Liver (tissue), 3 donors: ENCODE measurements around the gene FAM83E.

Source experiments
- ATF3 ChIP-seq: IDR thresholded peaks from 2 replicates; pipeline ENCODE4 v1.6.1; 2016; ENCODE audit warnings: antibody characterized with exemption
- CTCF ChIP-seq: fragments of 150-350 bp; IDR thresholded peaks from 2 replicates; pipeline ENCODE4 v1.5.1; 2017; ENCODE audit warnings: improper control_type of control experiment, low read depth, low read length; ENCODE audit not compliant: missing input control
- EGR1 ChIP-seq, 2 donors: IDR thresholded peaks; 2 replicates each; pipeline ENCODE4 v1.6.1; 2016 to 2018; ENCODE audit warnings: antibody characterized with exemption in 2 of 2, low read depth in 2 of 2
- FOXA1 ChIP-seq: IDR thresholded peaks from 2 replicates; pipeline ENCODE4 v1.6.1; 2016; ENCODE audit warnings: antibody characterized with exemption
- FOXA2 ChIP-seq: IDR thresholded peaks from 2 replicates; pipeline ENCODE4 v1.6.1; 2016; ENCODE audit warnings: antibody characterized with exemption
- GABPA ChIP-seq, 2 donors: IDR thresholded peaks in 1 of 2; conservative IDR thresholded peaks in 1 of 2; 2 replicates each; pipeline ENCODE4 v1.6.1; 2016; ENCODE audit warnings: antibody characterized with exemption in 2 of 2, mild to moderate bottlenecking in 1 of 2, moderate library complexity in 1 of 2
- HNF4G ChIP-seq: IDR thresholded peaks from 2 replicates; pipeline ENCODE4 v1.6.1; 2016; ENCODE audit warnings: antibody characterized with exemption
- JUND ChIP-seq, 2 donors: IDR thresholded peaks; 2 replicates each; pipeline ENCODE4 v1.6.1; 2016; ENCODE audit warnings: antibody characterized with exemption in 2 of 2
- MAX ChIP-seq: IDR thresholded peaks from 2 replicates; pipeline ENCODE4 v1.6.1; 2016; ENCODE audit warnings: antibody characterized with exemption
- RAD21 ChIP-seq, 2 donors: IDR thresholded peaks; 2 replicates each; pipeline ENCODE4 v1.6.1; 2016; ENCODE audit warnings: antibody characterized with exemption in 2 of 2, mild to moderate bottlenecking in 2 of 2
- REST ChIP-seq: IDR thresholded peaks from 2 replicates; pipeline ENCODE4 v1.6.1; 2016; ENCODE audit warnings: antibody characterized with exemption, mild to moderate bottlenecking
- RXRA ChIP-seq, 2 donors: IDR thresholded peaks; 2 replicates each; pipeline ENCODE4 v1.6.1; 2017 to 2018; ENCODE audit warnings: antibody characterized with exemption in 2 of 2, mild to moderate bottlenecking in 1 of 2
- TAF1 ChIP-seq: conservative IDR thresholded peaks from 2 replicates; pipeline ENCODE4 v1.6.1; 2016; ENCODE audit warnings: antibody characterized with exemption, mild to moderate bottlenecking
- YY1 ChIP-seq: IDR thresholded peaks from 2 replicates; pipeline ENCODE4 v1.6.1; 2016; ENCODE audit warnings: antibody characterized with exemption, mild to moderate bottlenecking
- donor health status: healthy.
- donor health status: healthy.

GRCh38 chr19:48603001-48603400 lies 11.9 kb downstream of the FAM83E start:
- no peak for TF ChIP-seq CTCF
- no peak for TF ChIP-seq REST
- TF ChIP-seq TAF1 = no peak
- no peak for TF ChIP-seq RAD21 (IDR thresholded peaks at IDR 0.05)
- TF ChIP-seq YY1 = no peak
- TF ChIP-seq FOXA1 = no peak
- TF ChIP-seq JUND (IDR thresholded peaks at IDR 0.05) = no peak
- no peak for TF ChIP-seq MAX
- TF ChIP-seq GABPA (IDR thresholded peaks at IDR 0.05 in 1 of 2, conservative IDR thresholded peaks at IDR 0.05 in 1 of 2) = no peak
- no peak for TF ChIP-seq EGR1 (IDR thresholded peaks at IDR 0.05; ENCODE audit: low read depth in 2 of 2)
- no peak for TF ChIP-seq FOXA2
- TF ChIP-seq HNF4G = no peak
- no peak for TF ChIP-seq ATF3
- TF ChIP-seq RXRA (IDR thresholded peaks at IDR 0.05) = no peak
